Mucosa of gallbladder (tissue), 1 donor: ENCODE measurements around the gene SAMD8. TPM values are rescaled to one million over a fixed set of nuclear protein-coding genes. Genes with fewer than 3 reads are reported as not detected.

Experiments used
- DNase-seq: peaks from one replicate; pipeline ENCODE4 v3.0.0-alpha.2; 2020; ENCODE audit warnings: low spot score
- total RNA-seq: library from RNA; stranded (reverse); gene quantifications from one replicate; pipeline ENCODE4 v1.2.1, GENCODE V29; 2021
- donor health status: DM: no; HTN: no; CAD: no.

The SAMD8 gene
- total RNA-seq, 1 donor from 2014 or later, result 20.2 TPM

GRCh38 chr10:75084834-75085384, 26.5 kb upstream of the SAMD8 start:
- DNase-seq, result no peak

DNA sequence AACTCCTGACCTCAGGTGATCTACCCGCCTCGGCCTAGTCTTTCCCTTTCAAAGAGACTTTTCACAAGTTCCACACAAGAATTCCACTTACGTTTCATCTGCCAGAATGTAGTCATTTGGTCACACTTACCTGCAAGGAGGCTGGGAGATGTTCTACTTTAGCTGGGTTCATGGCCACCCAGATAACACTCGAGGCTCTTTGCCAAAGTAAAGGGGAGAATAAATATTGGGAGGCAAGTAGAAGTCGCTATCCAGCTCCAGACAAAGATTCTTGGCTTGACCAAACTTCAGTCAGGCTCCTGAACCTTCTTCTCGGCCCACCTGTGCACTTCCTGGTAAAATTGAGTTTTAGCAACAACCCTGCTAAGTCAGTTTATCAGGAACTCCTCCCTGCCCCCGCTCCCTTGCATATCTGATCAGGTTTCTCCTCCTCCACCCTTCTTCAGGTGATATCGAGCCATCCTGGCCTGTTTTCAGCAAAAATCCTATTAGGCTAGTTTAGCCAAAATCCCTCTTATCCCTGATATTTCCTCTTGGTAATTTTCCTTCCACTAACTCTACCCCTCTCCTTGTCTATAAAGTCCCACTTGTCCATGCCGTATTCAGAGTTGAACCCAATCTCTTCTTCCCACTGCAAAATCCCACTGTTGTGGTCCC, 25.1 kb upstream of the SAMD8 start:
- no peak for DNase-seq

GRCh38 chr10:75088640-75089039, 22.8 kb upstream of the SAMD8 start:
- no peak for DNase-seq

DNA sequence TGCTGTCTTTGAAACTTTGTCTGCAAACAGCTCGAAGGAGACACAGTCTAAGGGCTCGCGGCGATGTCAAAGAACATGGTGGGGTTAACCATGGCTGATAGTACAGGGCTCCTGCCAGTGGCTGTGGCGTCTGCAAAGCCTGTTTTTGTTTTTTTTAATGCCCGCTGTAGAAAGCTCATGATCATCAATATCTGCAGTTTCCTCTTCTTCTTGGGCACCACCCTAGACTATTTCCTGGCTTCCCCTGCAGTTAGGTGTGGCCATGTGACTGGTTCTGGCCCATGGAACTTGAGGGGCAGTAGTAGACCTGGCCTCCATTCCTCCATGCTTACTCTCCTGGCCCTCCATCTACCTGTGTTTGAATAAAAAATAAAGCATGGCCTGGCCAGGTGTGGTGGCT, 21.8 kb upstream of the SAMD8 start:
- DNase-seq, result no peak

DNA sequence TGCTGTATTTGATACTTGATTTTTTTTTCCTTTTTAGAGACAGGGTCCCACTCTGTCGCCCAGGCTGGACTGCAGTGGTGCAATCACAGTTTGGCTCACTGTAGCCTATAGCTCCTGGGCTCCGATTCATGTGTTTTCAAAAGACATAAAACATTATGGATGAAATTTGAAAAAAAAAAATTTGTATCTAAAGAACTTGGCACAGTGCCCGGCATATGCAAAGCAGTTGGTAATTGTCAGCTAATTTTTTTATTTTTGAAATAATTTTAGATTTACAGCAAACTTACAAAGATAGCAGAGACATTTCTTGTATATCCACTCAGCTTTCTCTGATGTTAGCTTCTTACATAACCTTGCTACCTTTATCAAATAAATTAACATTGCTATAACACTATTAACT, 20.3 kb upstream of the SAMD8 start:
- DNase-seq, result no peak

DNA sequence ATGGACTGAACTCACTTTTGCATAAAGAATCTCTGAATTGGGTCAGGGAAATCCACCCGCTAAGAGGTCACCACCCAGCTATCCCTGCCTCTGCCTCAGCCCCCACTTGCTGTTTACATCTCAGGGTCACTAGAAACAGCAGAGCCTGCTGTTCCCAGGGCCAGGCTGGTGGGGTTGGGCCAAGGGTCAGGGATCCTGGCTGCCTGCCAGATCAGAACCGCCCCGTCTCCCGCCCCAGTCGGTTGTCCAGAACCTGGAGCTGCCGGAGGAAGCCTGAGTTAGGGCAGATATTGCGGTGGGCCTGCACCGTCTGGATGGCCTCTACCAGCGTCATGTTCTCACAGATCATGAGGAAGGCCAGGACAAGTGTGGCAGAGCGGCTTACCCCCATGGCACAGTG, 17.0 kb upstream of the SAMD8 start:
- DNase-seq, result no peak

DNA sequence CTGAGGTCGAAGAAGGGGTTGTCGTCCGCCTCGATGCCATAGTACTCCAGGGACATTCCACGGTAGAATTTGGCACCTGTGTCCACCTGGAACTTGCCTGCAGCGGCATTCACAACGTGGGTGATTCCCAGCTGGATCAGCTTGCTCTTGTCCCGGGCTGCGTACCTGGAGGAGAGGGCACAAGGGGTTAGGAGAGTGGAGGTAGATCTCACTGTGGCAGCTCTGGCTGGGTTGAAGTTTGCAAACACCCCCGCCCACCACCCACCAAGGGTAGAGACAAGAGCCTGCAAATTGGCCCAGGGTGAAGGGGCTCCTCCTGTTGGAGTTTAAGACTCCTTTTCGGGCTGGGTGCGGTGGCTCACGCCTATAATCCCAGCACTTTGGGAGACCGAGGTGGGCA, 15.8 kb upstream of the SAMD8 start:
- no peak for DNase-seq

GRCh38 chr10:75096749-75097148, 14.7 kb upstream of the SAMD8 start:
- DNase-seq, result no peak

GRCh38 chr10:75097666-75098285, 13.7 kb upstream of the SAMD8 start:
- no peak for DNase-seq

GRCh38 chr10:75098902-75099673, 12.4 kb upstream of the SAMD8 start:
- no peak for DNase-seq

GRCh38 chr10:75099952-75100763, 11.3 kb upstream of the SAMD8 start:
- peak; percentile 74 for DNase-seq

DNA sequence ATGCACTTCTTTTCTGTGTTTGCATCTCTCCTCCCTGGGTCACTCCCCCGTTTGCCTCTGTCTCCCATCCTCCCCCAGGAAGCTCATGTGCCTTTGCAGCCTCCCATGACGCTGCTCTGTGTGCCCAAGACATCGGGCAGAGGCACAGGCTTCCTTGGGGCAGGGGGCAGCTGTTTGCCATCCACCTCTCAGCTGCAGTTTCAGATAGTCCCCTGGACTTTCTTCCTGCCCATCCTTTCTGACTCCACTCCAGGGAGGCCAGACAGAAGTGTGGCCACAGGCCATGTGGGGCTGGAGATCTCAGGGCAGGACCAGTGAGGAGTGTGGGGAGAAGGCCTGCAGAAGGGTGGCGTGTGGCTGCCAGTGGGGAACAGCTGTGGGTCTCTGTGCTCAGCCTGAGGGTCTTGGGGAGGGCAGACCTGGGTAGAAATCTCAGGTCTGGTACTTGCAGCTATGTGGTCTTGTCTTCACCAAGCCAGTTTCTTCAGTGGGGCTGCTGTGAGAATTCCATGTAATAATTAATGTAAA, 10.6 kb upstream of the SAMD8 start:
- no peak for DNase-seq

- no peak for DNase-seq
These were observed 9.8 kb upstream of the SAMD8 start for GRCh38 chr10:75101416-75102251.

GRCh38 chr10:75102830-75103673, 8.4 kb upstream of the SAMD8 start:
- no peak for DNase-seq

GRCh38 chr10:75103881-75104686, 7.4 kb upstream of the SAMD8 start:
- no peak for DNase-seq

GRCh38 chr10:75104842-75105241, 6.6 kb upstream of the SAMD8 start:
- DNase-seq, result no peak

GRCh38 chr10:75105576-75106197, 5.8 kb upstream of the SAMD8 start:
- no peak for DNase-seq

GRCh38 chr10:75106242-75106641, 5.2 kb upstream of the SAMD8 start:
- no peak for DNase-seq
